GM18861 (cell line): Measurements from ENCODE around the gene FOXO1.

Experiments
- ATAC-seq: cut with Tn5 transposase; IDR thresholded peaks from one replicate; pipeline ENCODE4 v1.9.1; 2021; ENCODE audit not compliant: unreplicated experiment

The FOXO1 gene

GRCh38 chr13:40640202-40640601 lies 26.2 kb downstream of the FOXO1 start:
- ATAC-seq = no peak

DNA sequence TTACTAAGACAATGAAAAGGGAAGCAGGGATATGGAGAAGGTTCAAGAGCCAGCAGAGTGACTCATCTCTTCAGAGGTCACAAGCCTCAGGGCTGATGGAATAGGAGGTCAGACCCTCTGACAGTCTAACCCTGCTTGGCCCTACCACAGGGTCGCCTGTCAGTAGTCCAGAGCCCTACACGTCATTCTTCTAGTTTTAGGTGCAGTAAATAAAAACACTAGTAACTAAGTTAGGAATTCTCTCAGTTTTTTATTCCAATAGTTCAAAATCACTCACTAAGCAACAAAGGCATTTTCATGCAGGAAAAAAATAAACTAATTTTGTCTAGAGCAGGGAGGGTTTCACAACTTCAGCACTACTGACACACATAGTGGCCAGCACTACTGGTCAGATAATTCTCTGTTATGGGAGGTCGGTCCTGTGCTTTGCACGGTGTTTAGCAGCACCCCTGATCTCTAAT lies 27.2 kb downstream of the FOXO1 start:
- no peak for ATAC-seq

DNA sequence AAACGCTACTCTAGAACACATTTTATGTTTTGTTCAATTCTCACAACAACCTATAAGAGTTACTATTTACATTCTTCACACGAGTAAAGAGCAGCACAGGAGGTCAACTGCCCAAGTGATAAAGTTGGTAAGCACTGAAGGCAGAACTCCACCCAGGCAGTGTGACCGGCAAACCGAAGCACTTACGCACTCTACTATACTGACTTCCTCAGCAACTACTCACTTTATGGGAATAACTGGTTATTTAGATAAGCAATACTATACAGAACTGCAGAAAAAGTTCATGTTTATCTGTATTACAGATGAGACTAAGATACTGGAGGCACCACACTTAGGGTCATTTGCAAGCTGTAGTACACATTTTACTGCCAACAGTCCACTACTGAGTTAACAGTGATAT lies 28.8 kb downstream of the FOXO1 start:
- no peak for ATAC-seq

- ATAC-seq = no peak
These were observed 31.0 kb downstream of the FOXO1 start for GRCh38 chr13:40635315-40635995.

- ATAC-seq = no peak
These were observed 33.5 kb downstream of the FOXO1 start for GRCh38 chr13:40632915-40633314.

DNA sequence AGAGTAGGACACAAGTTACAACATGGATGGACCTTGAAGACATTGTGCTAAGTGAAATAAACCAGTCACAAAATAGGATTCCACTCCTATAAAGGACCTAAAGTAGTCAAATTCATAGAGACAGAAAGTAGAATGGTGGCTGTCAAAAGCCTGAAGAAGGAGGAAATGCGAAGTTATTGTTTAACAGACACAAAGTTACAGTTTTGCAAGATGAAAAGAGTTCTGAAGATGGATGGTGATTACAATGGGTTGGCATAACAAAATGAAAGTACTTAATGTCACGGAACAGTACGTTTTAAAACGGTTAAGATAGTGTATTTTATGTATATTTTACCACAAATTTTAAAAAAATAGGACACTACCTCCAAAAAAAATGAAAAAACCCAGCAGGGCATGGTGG lies 34.8 kb downstream of the FOXO1 start:
- ATAC-seq = peak; percentile 65

DNA sequence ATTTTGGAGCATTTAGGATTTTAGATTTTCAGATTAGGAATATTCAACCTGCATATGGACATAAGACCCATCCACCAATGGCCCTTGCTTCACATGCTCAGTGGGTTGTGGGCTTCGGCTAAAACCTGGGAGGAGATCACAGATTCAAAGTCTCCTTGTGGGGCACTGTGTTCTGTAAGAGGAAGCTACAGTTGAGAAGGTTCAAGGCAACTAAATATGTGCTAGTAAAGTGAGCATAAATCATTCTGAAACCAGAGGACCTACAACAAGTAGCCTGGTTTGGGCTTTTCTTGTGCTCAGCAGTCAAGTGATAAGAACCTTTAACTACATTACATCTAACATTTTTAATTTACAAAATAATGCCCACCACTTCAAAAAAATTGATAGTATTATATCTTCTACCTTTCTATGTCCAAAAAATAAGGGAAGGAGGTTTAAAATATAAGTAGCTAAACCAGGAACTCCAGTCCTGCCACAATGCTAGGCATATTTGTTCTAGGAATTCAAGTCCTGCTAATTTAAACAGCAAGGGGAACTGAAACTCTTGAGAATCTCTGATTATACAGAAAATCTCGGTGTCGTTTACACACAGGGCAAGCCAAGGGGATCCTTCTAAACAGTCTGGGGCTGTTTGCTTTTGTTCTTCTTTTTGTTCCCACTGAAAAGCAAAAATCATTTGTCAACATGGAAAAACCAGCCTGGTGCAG lies 36.6 kb downstream of the FOXO1 start:
- peak; percentile 67 for ATAC-seq

- ATAC-seq = no peak
These were observed 39.5 kb downstream of the FOXO1 start for GRCh38 chr13:40626977-40627376.

DNA sequence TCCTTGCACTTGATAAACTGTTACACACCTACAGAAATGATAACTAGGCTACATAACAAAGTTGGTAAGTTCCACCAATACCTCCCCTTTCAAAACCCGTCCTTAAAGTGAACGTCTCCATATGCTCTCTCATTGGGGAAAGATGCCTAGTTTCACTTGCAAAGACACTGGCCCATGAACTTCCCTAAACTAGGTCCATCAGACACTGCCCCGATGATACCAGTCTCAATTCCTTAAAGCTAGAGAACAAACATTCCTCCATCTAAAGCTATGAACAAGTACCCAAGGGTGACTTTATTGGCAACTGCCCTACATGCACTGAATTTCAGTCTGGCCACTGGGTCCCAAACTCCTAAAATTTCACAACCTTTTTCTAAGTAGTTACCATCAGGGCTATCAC lies 39.9 kb downstream of the FOXO1 start:
- ATAC-seq = no peak

GRCh38 chr13:40624986-40625385 lies 41.5 kb downstream of the FOXO1 start:
- ATAC-seq = no peak

DNA sequence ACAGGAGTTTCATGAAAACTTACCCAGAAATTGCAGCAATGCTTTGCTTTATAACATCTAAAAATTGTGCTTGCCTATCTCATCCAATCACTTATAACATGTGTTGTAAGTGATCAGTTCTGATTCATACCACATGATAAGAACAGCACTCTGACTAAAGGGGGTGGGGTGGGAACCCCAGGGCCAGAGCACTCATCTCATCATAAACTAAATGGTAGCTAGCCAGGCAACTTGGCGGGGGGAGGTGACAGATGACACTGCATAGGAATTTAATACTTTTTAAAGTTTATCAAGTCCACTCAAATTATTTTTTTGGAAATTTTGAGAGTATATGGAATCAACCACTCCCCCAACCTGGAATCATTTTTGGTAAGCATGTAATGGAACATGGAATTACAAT lies 42.1 kb downstream of the FOXO1 start:
- ATAC-seq = no peak

GRCh38 chr13:40622761-40623160 lies 43.7 kb downstream of the FOXO1 start:
- no peak for ATAC-seq

DNA sequence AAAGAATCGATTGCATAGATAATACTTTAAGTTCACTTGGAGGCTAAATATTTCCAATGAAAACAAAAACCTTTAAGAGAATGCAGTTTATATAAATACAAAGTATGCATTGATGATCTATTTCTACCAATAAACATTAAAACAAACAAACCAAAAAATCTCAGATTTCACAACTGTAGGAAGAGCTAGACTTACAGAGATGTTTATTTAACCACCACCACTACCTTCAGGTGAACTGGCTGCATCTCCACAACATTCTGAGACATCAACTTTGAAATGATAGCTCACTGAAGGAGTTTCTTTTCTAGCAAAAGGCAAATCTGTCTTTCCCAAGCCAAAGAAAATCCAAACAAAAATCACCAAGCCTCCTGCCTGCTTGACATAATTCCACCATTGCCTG lies 44.2 kb downstream of the FOXO1 start:
- ATAC-seq = no peak

DNA sequence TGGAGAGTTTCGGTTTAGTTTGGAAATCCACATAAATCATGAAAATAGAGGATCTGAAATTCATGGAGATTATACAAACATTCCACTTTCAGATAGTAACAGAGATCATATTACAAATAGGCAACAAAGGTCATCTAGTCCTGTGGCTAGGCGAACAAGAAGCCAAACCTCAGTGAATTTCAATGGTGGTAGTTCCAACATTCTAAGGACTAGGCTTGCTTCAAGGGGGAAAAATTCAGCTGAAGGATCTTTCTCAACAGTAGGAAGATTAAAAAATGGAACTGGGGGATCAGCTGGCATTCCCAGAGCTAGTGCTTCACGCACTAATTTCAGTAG lies 47.0 kb downstream of the FOXO1 start:
- ATAC-seq = no peak

DNA sequence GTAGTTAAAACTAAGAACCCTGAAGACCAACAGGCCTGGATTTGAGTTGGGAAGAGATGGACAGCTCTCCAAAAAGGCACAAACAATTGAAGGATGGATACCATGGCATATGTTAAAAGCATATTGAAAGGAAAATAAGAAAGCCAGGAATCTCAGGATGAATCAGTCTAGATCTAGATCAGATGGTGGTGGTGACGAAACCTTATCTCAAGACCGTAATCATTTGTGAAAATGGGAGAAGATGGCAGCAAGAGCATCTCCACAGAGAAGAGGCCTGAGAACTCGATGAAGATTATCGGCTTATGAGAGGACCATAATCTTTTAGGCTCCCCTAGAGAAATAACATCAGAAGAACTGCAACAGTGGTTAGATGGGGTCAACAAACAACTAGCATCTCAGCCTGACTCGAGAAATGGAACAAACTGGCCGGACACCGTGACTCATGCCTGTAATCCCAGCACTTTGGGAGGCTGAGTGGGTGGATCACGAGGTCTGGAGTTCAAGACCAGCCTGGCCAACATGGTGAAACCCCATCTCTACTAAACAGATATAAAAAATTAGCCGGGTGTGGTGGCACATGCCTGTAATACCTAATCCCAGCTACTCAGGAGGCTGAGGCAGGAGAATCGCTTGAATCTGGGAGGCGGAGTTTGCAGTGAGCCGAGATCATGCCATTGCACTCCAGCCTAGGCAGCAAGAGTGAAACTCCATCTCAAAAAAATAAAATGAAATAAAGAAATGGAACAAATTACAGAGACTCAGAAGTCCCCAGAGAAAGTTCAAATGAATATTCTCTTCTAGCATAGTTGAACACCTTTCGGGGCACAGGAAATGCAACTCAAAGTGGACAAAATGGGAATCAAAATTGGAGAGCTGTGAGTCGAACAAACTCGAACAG lies 47.6 kb downstream of the FOXO1 start:
- ATAC-seq = no peak

- ATAC-seq = no peak
These were observed 48.6 kb downstream of the FOXO1 start for GRCh38 chr13:40617801-40618356.

GRCh38 chr13:40615619-40616018 lies 50.8 kb downstream of the FOXO1 start:
- no peak for ATAC-seq

GRCh38 chr13:40613914-40614313 lies 52.5 kb downstream of the FOXO1 start:
- no peak for ATAC-seq

GRCh38 chr13:40613192-40613818 lies 53.1 kb downstream of the FOXO1 start:
- ATAC-seq = peak; percentile 84

- ATAC-seq = no peak
These were observed 54.4 kb downstream of the FOXO1 start for GRCh38 chr13:40612041-40612440.

GRCh38 chr13:40611635-40612034 lies 54.8 kb downstream of the FOXO1 start:
- no peak for ATAC-seq
